HCT116 (cell line): ENCODE measurements around the gene SUMO3. TPM values are rescaled to one million over a fixed set of nuclear protein-coding genes. Genes with fewer than 3 reads are reported as not detected.

ENCODE experiments used
- ATAC-seq: fragments of 200-7000 bp; cut with Tn5 transposase; 2 replicates; pipeline ENCODE4 v1.9.1; 2020; ENCODE audit warnings: mild to moderate bottlenecking, moderate library complexity
- BruUV-seq: library from RNA; stranded (reverse); fragments of 400-500 nt; replicated peaks from 2 replicates; lab custom pipeline; 2021; lab: Mats Ljungman, UMichigan
- CTCF ChIA-PET: fragments of 300-600 bp; sonication (Branson Sonifier 250); formaldehyde crosslinking; loops from one replicate; lab custom pipeline; 2021; ENCODE audit warnings: antibody characterized with exemption; lab: Charles Lee
- POLR2A ChIA-PET: fragments of 300-600, 350-600 bp; sonication (Branson Sonifier 250); formaldehyde crosslinking; loops from one replicate; lab custom pipeline; 2021; ENCODE audit warnings: antibody characterized with exemption; lab: Charles Lee
- RAD21 ChIA-PET, 2 experiments: fragments of 300-600 bp; sonication (Branson Sonifier 250); formaldehyde crosslinking; loops; one replicate each; lab custom pipeline; 2023; ENCODE audit warnings: low total read pairs in 2 of 2; ENCODE audit not compliant: uncharacterized antibody in 2 of 2, unreplicated experiment in 2 of 2, low non-redundant PET in 1 of 2; lab: Charles Lee
- DNase-seq: peaks from one replicate; pipeline ENCODE4 v3.0.0-alpha.2; 2010; ENCODE audit warnings: low read depth, low spot score
- H2AFZ ChIP-seq: fragments of 200-600 bp; shearing (Covaris generic), sonication (generic); 2 replicates; pipeline ENCODE4 v1.6.1; 2017; ENCODE audit warnings: low read depth, mixed run types, mixed read lengths, antibody characterized with exemption, low read length; ENCODE audit not compliant: poor library complexity, severe bottlenecking
- H3K27ac ChIP-seq: 2 replicates; pipeline ENCODE4 v1.5.1; 2012; ENCODE audit warnings: low read depth, low read length
- H3K27me3 ChIP-seq: fragments of 200-600 bp; sonication (generic); 2 replicates; pipeline ENCODE4 v1.6.1; 2016; ENCODE audit warnings: mixed run types, low read length, mixed read lengths; ENCODE audit not compliant: insufficient read depth
- H3K36me3 ChIP-seq, 2 experiments: fragments of 200-500 bp in 1 of 2; fragments of 200-600 bp in 1 of 2; sonication (Bioruptor generic) in 1 of 2; sonication (generic) in 1 of 2; 2 replicates each; pipeline versions ENCODE4 v1.5.1 to v1.6.1; 2014 to 2016; ENCODE audit warnings: low read length in 2 of 2, inconsistent platforms in 1 of 2, mixed read lengths in 1 of 2, mixed run types in 1 of 2; ENCODE audit not compliant: insufficient read depth in 2 of 2, control insufficient read depth in 1 of 2
- H3K4me1 ChIP-seq, 2 experiments: fragments of 200-600 bp in 1 of 2; sonication (generic) in 1 of 2; 2 replicates each; pipeline versions ENCODE4 v1.5.1 to v1.6.1; 2012 to 2017; ENCODE audit warnings: low read length in 2 of 2, inconsistent platforms in 1 of 2, mild to moderate bottlenecking in 1 of 2, mixed read lengths in 1 of 2, mixed run types in 1 of 2, moderate library complexity in 1 of 2; ENCODE audit not compliant: insufficient read depth in 2 of 2, control insufficient read depth in 1 of 2
- H3K4me2 ChIP-seq: fragments of 200-600 bp; sonication (generic); 2 replicates; pipeline ENCODE4 v1.6.1; 2017; ENCODE audit warnings: mixed run types, low read length, mixed read lengths
- H3K4me3 ChIP-seq, 2 experiments: fragments of 200-600 bp in 1 of 2; sonication (generic) in 1 of 2; replicated peaks in 1 of 2; 2 replicates each; pipeline ENCODE4 v1.5.1; 2011 to 2016; ENCODE audit warnings: low read length in 2 of 2, control low read depth in 1 of 2, low read depth in 1 of 2, mild to moderate bottlenecking in 1 of 2, mixed read lengths in 1 of 2, mixed run types in 1 of 2
- H3K79me2 ChIP-seq: fragments of 200-600 bp; sonication (generic); 2 replicates; pipeline ENCODE4 v1.6.1; 2017; ENCODE audit warnings: mild to moderate bottlenecking, mixed run types, low read length, moderate library complexity, mixed read lengths; ENCODE audit not compliant: insufficient read depth
- H3K9ac ChIP-seq: fragments of 200-600 bp; sonication (generic); 2 replicates; pipeline ENCODE4 v1.6.1; 2016; ENCODE audit warnings: low read length, mixed read lengths
- H3K9me2 ChIP-seq: fragments of 200-600 bp; sonication (generic), shearing (Covaris generic); 2 replicates; pipeline ENCODE4 v1.6.1; 2017; ENCODE audit warnings: mixed run types, mild to moderate bottlenecking, moderate library complexity; ENCODE audit not compliant: insufficient read depth
- H3K9me3 ChIP-seq, 2 experiments: fragments of 200-500 bp in 1 of 2; fragments of 200-600 bp in 1 of 2; sonication (Bioruptor generic) in 1 of 2; sonication (generic) in 1 of 2; 2 replicates each; pipeline ENCODE4 v1.6.1; 2014 to 2017; ENCODE audit warnings: low read length in 2 of 2, mixed read lengths in 2 of 2, inconsistent platforms in 1 of 2, low read depth in 1 of 2, mild to moderate bottlenecking in 1 of 2, mixed run types in 1 of 2, moderate library complexity in 1 of 2; ENCODE audit not compliant: control insufficient read depth in 1 of 2, insufficient read depth in 1 of 2
- H4K20me1 ChIP-seq: fragments of 200-600 bp; sonication (generic), shearing (Covaris generic); 2 replicates; pipeline ENCODE4 v1.6.1; 2017; ENCODE audit warnings: mixed run types, mild to moderate bottlenecking, moderate library complexity; ENCODE audit not compliant: insufficient read depth
- ATF3 ChIP-seq: IDR thresholded peaks from 2 replicates; pipeline ENCODE4 v1.6.1; 2012
- CBX3 ChIP-seq: IDR thresholded peaks from 2 replicates; pipeline ENCODE4 v1.6.1; 2012; ENCODE audit warnings: low read depth
- CTCF ChIP-seq, 3 experiments: fragments of 200-600 bp in 1 of 3; sonication (generic) in 1 of 3; IDR thresholded peaks in 2 of 3; conservative IDR thresholded peaks in 1 of 3; 2 replicates each; pipeline ENCODE4 v1.5.1; 2012 to 2017; ENCODE audit warnings: low read depth in 2 of 3, low read length in 2 of 3, antibody characterized with exemption in 1 of 3, borderline replicate concordance in 1 of 3, control low read depth in 1 of 3, mild to moderate bottlenecking in 1 of 3, mixed read lengths in 1 of 3, mixed run types in 1 of 3, moderate library complexity in 1 of 3; ENCODE audit not compliant: insufficient read depth in 1 of 3
- EGR1 ChIP-seq: IDR thresholded peaks from 2 replicates; pipeline ENCODE4 v1.6.1; 2012; ENCODE audit warnings: low read depth
- FOSL1 ChIP-seq: IDR thresholded peaks from 2 replicates; pipeline ENCODE4 v1.6.1; 2012; ENCODE audit warnings: low read depth
- JUND ChIP-seq: IDR thresholded peaks from 2 replicates; pipeline ENCODE4 v1.6.1; 2012
- POLR2A ChIP-seq: IDR thresholded peaks from 2 replicates; pipeline ENCODE4 v1.7.0; 2011; ENCODE audit warnings: borderline replicate concordance; ENCODE audit not compliant: insufficient read depth, insufficient read length; ENCODE audit errors: extremely low read depth
- POLR2AphosphoS5 ChIP-seq: IDR thresholded peaks from 2 replicates; pipeline ENCODE4 v1.6.1; 2011; ENCODE audit warnings: mild to moderate bottlenecking, low read depth, low read length, moderate library complexity
- RAD21 ChIP-seq: IDR thresholded peaks from 2 replicates; pipeline ENCODE4 v1.6.1; 2012; ENCODE audit warnings: low read depth, mild to moderate bottlenecking
- TCF7L2 ChIP-seq: IDR thresholded peaks from 2 replicates; pipeline ENCODE4 v1.7.0; 2011; ENCODE audit warnings: borderline replicate concordance, inconsistent platforms; ENCODE audit not compliant: insufficient read depth, insufficient read length; ENCODE audit errors: extremely low read depth
- YY1 ChIP-seq: IDR thresholded peaks from 2 replicates; pipeline ENCODE4 v1.6.1; 2011; ENCODE audit warnings: low read length, low read depth, moderate library complexity, mild to moderate bottlenecking; ENCODE audit not compliant: insufficient replicate concordance; ENCODE audit errors: extremely low read depth
- intact Hi-C: fragments of 100-400 bp; cut with micrococcal nuclease; formaldehyde crosslinking; loops from 2 replicates; pipeline ENCODE4 v1.10.0; 2022
- total RNA-seq: library from RNA; stranded (reverse); gene quantifications from one replicate; pipeline ENCODE4 v1.2.1, GENCODE V29; 2021; ENCODE audit not compliant: unreplicated experiment

The SUMO3 gene
- total RNA-seq, 1 experiment from 2014 or later: 31.5 TPM

- TF ChIP-seq CTCF (IDR thresholded peaks at IDR 0.05 in 2 of 3, conservative IDR thresholded peaks at IDR 0.05 in 1 of 3; ENCODE audit: borderline replicate concordance in 1 of 3, insufficient read depth in 1 of 3, low read depth in 2 of 3, low read length in 2 of 3): no peak
- no peak for TF ChIP-seq RAD21
- no peak for TF ChIP-seq POLR2A
- TF ChIP-seq JUND: no peak
- TF ChIP-seq POLR2AphosphoS5: no peak
- TF ChIP-seq TCF7L2: no peak
- no peak for TF ChIP-seq EGR1
- TF ChIP-seq, all 23 proteins: peak for 0
These were observed 54.2 kb downstream of the SUMO3 start (continued) for GRCh38 chr21:44763451-44764318.

- no peaks in the 10 kb centered on the region for H3K9me2 ChIP-seq
- BruUV-seq: no TSS peak
- H2AFZ ChIP-seq: no peak overlapping the region
- no peaks in the 10 kb centered on the region for H3K36me3 ChIP-seq
- no peaks in the 10 kb centered on the region for H3K27me3 ChIP-seq
- no peak overlapping the region for H3K4me2 ChIP-seq
- TF ChIP-seq CBX3: no peak
- no peak for TF ChIP-seq ATF3
- no peak for TF ChIP-seq YY1
- no peak for TF ChIP-seq POLR2A
- TF ChIP-seq FOSL1: no peak
- no peak overlapping the region for H3K9ac ChIP-seq
- H3K4me1 ChIP-seq: peaks cover 5 to 20% of the 10 kb centered on the region in 2 experiments; a peak in 3 of 4 replicates
- ChIA-PET RAD21 (no interaction called here), CTCF (no interaction called here), POLR2A (no interaction called here)
- no peak overlapping the region for H3K27ac ChIP-seq
- ATAC-seq: no peak
- H3K79me2 ChIP-seq: no peaks in the 10 kb centered on the region
- DNase-seq: no peak
- intact Hi-C loops: no loop called here
- H3K9me3 ChIP-seq: no peaks in the 10 kb centered on the region
- no peak overlapping the region for H3K4me3 ChIP-seq
- H4K20me1 ChIP-seq: no peaks in the 10 kb centered on the region
These were observed 54.8 kb downstream of the SUMO3 start for GRCh38 chr21:44763050-44763378.
